GM21447 (cell line): ENCODE results near the gene CDC14A.
"Not testable (repeated sequence)": the region's sequence is repeated elsewhere in the genome, so short reads cannot be mapped to it uniquely, and the experiment has no call there.

Experiments used
- ATAC-seq: cut with Tn5 transposase; IDR thresholded peaks from one replicate; pipeline ENCODE4 v1.9.1; 2021; ENCODE audit not compliant: unreplicated experiment

CDC14A gene, protein sequence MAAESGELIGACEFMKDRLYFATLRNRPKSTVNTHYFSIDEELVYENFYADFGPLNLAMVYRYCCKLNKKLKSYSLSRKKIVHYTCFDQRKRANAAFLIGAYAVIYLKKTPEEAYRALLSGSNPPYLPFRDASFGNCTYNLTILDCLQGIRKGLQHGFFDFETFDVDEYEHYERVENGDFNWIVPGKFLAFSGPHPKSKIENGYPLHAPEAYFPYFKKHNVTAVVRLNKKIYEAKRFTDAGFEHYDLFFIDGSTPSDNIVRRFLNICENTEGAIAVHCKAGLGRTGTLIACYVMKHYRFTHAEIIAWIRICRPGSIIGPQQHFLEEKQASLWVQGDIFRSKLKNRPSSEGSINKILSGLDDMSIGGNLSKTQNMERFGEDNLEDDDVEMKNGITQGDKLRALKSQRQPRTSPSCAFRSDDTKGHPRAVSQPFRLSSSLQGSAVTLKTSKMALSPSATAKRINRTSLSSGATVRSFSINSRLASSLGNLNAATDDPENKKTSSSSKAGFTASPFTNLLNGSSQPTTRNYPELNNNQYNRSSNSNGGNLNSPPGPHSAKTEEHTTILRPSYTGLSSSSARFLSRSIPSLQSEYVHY

DNA sequence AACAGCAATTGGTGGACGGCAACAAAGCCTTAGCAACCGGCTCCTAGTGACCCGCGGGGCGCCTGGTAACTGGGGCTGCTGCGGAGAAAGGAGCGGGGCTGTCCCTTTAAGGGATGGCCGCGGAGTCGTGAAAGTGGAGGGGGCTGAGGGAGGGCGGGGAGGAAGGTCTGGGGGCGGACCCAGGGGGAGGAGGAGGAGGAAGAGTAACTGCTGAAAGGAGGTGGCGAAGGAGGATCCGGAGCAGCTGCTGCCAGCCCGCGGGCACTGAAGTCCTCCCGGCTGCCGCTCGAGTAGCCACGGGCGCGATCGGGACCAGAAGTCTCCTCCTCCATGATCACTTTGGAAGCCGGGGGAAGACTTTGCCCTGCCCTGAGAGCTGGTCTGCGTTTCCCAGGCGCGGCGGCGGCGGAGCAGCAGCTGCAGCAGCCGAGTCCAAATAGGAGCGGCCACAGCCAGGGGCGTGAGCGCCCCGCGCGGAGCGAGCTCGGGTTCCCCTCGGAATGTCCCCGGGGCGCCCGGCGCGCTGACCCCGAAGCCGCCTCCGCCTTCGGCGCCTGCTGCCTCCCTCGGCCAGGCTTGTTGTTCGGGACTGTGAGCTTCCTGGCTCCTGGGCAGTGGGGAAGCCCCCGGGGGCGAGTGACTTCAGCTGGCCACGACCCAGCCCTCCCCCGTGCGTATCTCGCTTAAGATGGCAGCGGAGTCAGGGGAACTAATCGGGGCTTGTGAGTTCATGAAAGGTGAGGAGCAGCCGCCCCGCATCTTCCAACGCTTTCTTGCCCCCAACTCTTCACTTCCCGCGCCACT is at the start of gene CDC14A:
Gene CDC14A (plus strand): TSS at position 240 of the 804 bp plus-strand sequence. CDS start 449 bp downstream, at position 689.
- peak; percentile 69 for ATAC-seq

DNA sequence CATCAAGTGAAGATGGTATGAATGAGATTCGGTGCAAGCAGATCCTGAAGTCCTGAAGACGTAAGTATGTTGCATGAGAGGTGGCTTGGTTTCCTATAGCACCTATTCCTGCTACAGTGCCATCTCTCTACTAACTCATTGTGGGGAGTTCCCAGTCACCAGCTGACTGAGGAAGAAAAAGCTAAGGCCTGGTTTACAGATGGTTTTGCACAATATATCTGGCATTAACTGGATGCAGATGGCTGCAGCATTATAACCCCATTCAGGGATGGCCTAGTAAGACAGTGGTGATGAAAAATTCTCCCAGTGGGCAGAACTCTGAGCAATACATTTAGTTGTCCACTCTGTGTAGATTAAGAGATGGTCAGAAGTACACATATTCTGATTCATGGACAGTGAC is 49.6 kb upstream of the CDC14A start:
- no peak for ATAC-seq

DNA sequence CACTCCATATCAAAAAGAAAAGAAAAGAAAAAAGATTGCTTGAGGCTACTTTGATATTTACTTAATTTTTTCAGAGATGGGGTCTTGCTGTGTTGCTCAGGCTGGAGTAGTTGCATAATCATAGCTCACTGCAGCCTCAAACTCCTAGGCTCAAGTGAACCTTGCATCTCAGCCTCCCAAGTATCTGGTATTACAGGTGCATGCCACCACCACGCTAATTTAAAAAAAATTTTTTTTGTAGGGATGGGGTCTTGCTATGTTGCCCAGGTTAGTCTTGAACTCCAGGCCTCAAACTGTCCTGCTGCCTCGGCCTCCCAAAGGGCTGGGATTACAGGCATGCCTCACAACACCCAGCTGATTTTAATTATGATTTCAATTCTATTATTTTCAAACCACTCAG is 48.1 kb upstream of the CDC14A start:
- no peak for ATAC-seq

DNA sequence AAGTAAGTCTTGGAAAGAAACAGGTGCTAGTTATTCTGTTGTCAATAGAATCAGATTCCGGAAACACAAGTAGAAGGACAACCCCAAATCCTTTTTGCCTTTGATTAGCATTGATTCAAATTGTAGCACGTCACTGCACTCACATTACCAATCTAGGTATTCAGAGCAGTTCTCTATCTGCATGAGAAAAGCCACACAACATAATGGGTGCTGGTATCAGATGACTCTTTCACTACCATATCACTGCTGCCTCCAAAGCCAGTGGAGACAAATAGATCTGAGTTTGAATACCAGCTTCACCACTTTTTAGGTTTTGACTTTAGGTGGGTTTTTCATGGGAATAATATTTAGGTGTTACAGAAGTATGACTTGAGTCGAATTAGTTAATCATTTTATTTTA is 47.4 kb upstream of the CDC14A start:
- no peak for ATAC-seq

DNA sequence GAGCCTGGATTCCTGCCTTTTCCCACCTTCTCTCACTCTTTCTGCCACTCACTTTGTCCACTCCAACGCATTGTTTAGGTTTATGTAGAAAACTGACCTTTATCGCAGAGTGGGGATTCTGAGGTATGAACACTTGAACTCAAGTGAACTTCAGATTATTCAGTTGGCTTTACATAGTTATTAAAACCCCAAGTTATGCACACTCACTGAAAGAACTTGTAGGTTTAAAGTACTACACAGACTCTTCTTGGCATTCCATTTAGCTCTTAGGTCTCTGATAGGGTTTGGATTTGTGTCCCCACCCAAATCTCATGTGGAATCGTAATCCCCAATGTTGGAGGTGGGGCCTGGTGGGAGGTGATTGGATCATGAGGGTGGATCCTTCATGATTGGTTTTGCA is 46.4 kb upstream of the CDC14A start:
- ATAC-seq, result no peak

DNA sequence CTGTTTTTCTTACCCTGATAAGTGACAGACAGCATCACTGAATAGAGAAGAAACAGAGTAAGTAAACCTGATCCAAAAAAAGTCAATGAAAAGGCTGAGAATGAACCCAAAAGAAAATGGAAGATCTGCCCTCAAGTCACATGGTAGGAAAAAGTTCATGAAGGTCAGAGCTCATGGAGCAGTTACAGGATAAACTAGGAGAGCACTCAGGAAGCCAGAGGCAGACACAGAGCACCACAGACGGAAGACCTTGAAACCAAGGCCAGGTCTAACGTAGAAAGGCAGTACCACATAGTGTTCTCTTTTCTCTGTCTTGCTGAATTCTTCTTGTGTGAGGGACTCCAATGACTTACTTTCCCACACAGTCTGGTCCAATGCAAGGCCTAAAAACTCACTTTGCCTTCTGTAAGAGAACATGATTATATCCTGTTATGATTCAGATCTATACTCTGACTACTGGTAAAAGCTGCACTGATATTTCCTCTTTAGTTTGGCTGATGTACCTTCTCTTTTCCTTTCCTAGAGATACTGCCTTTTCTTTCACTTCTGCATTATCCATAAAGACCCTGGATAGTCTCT is 45.5 kb upstream of the CDC14A start:
- ATAC-seq, result no peak

DNA sequence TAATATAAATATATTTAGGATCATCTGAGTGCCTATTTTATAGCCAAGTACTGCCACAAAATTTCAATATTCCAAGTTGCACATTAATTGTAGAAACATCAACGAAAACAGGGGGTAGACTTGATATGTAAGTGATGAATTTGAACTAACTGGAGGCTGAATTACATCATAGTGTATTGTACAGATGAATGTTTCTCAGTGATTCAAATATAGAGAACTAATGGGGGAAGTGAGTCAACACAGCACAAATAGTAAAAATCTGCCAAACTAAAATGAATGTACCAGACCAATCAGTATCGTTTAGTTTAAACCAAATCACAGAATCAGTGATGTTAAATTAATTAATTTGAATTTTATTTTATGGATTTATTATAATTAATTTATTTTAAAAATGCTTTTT is 43.5 kb upstream of the CDC14A start:
- no peak for ATAC-seq

DNA sequence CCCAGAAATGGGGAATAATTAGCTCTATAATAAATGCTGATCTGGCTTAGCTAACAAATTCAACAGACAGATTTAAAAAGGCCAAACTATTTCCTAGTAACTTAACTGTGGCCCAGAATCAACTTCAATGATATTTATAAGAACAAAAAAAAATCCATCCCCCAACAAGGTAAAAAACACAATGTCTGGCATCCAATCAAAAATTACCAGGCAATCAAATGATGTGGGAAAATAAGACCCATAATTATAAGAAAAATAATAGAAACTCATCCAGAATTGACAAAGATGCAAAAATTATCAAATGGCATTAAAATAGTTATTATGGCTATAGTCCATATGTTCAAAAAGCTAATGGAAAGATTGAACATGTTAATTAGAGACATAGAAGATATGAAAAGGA is 42.4 kb upstream of the CDC14A start:
- no peak for ATAC-seq

DNA sequence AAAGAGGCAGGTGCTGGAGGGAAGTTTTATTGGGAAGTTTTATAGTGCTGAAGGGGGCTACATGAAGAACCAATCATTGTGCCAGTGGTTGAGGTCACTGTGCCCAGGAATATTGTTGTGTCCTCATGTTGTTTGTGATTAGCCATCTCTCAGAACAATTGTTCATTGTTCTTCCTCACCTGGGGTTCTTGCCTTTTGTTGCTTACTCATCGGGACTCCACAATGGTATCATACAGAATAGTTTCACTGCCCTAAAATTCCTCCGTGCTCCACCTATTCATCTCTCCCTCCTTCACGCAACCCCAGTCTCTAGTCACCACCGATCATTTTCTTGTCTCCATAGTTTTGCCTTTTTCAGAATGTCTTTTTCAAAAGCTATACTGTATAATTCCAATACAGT is 38.9 kb upstream of the CDC14A start:
- ATAC-seq, result no peak

DNA sequence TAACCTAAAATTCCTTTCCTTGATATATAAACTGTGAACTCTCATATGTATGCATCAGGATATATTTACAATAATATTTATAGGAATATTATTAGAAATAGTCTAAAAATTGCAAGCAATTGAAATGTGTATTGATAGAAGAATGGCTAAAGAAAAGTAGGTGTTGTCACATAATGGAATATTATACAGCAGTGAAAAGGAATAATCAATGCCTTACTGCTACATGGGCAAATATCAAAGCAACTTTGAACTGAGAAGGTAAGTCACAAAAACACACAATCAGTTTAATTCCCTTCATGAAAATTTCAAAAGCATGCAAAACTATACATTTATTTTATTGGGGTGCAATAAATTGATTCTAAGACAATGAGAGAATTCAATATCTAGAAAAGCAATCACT is 35.7 kb upstream of the CDC14A start:
- no peak for ATAC-seq

DNA sequence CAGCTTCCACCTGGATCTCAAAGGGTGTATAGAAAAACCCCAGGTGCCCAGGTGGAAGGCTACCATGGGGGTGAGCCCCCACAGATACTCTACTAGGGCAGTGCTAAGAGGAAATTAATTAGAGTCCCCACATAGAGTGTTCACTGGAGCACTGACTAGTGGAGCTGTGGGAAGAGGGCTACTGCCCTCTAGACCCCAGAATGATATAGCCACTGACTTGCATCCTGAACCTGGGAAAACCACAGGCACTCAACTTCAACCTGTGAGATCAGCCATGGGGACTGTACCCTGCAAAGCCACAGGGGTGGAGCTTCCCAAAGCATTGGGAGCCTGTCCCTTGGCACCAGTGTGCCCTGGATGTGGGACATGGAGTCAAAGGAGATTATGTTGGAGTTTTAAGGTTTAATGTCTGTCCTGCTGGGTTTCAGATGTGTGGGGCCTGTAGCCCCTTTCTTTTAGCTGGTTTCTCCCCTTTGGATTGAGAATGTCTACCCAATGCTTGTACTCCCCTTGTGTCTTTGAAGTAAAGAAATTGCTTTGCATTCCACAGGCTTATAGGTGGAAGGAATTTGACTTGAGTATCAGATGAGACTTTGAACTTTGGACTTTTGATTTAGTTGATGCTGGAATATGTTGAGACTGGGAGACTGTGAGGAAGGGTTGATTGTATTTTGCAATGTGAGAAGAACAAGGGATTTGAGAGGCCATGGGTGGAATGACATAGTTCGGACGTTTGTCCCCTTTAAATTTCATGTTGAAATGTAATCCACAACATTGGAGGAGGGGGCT is 31.8 kb upstream of the CDC14A start:
- ATAC-seq, result no peak

DNA sequence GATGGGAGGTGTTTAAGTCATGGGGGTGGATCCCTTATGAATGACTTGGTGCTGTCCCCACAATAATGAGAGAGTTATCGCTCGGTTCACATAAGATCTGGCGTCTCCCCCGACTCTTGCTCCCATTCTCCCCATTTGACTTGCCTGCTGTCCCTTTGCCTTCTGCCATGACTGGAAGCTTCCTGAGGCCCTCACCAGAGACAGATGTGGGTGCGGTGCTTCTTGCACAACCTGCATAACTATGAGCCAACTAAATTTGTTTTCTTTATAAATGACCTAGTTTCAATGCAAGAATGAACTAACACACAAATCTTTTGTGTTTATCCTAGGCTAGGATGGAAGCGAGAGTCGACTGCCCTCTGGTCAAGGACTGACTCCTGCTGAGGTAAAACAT is 31.2 kb upstream of the CDC14A start:
- ATAC-seq, result no peak

DNA sequence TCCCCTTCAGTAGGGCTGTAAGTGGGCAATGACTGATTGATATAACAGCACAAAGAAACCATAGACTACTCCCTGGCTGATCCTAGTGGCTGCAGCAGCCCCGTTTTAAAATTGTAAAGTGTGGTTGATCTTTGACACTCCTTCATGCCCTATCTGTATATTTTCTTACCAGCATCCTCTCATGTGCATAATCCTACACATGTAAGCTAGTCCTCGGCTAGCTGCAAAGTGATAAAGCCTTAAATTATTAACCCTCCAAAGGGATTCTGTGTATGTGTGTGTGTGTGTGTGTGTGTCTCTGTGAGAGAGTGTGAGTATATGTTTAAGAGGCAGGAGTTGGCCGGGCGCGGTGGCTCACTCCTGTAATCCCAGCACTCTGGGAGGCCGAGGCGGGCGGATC is 30.8 kb upstream of the CDC14A start:
- ATAC-seq, result no peak

DNA sequence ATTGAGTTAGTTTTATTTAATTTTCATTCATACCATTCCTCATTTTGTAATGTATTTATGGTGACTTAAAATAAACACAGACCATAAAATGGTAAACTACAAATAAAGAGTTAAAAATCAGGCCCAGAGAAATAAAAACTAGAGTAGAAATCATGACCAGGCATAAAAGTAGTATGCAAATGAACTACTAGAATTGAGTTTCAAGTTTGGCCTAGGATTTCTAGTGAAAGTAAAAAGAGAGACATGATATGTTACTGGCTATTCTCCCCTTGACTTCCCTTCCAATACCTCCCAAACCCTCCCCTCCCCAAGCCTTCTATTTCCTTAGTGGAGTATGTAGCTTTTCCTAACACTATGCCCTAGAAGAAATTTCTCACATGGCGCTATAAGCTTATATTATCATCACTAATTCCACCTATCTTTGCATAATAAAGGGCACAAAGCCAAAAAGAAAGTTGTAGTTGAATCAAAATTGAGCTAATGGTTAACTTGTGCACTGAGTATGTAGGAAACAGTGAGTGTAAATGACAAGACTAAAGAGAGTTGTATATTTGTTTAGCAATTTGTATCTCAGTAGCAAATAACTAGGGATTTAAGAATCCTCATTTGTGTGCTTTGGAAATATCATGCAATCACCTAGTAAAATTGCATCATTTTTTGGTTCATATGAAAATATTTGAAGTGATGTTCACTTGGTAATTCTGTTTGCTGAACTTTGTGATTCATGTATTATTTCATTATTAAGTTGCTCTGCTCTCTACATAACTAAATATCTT is 29.7 kb upstream of the CDC14A start:
- ATAC-seq, result peak; percentile 53

DNA sequence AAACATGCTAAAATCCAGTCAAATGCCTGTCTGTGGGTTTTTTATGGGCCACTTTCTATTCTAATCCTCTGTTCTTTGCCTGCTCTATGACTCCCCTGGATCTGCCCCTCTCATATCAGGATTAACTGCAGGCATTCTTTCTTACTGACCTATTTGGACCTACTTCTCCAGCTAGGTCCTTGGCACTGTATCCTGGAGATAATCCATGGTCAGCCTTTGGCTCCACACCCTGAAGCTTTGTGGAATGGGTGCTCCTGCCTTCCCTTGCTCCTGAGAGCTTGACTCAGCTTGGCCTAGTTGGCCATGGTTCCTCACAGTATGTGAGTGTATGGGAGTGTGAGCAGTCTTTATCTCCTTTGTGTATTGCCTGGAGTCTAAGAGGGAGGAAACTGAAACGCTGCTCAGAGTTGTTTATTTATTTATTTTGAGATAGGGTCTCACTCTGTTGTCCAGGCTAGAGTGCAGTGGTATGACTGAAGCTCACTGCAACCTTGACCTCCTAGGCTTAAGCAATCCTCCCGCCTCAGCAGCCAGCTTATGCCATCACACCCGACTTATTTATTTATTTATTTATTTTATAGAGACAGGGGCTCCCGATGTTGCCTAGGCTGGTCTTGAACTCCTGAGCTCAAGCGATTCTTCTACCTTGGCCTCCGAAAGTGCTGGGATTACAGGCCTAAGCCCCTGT is 28.7 kb upstream of the CDC14A start:
- ATAC-seq, result no peak

DNA sequence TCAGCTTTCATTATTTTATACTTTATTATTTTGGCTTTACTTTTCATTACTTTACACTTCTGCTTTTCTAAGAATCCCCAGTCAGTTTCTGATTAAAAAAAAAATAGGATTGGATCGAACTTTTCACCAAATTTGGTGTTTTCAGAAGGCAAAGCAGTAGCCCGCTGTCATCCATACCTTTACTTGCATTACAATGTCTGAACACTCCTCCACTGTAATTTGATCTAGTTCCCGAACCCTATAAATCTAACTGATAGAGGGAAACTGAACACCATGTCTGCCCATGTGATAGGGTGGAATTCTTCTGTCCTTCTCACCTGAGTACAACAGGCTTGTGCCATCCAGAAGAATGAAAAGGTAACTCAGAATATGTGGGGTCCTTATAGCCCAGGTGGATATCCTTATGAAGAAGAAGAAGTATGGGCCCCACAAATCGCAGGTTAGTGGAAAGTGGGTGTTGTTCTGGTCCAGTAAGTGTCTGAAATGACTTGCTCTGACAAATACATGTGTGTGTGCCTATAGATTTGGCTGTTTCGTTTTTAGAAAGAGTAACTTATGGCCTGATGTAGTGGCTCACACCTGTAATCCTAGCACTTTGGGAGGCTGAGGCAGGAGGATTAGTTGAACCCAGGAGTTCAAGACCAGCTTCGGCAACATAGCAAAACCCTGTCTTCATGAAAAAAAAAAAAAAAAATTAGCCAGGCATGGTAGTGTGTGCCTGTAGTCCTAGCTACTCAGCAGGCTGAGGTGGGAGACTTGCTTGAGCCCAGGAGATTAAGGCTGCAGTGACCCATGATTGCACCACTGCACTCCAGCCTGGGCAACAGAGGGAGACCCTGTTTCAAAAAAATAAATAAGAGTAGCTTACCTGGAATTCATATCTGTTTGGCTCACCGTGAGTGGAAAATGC is 26.6 kb upstream of the CDC14A start:
- ATAC-seq, result no peak

DNA sequence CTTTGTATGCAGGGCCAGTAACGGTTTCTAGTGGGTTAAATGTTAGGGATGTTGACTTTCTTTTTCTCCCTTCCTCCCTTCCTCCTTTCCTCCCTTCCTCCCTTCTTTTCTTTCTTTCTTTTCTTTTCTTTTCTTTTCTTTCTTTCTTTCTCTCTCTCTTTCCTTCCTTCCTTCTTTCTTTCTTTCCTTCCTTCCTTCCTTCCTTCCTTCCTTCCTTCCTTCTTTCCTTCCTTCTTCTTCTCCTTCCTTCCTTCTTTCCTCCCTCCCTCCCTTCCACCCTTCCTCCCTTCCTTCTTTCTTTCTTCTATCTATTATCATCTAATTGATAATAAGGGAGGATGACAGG is 26.0 kb upstream of the CDC14A start:
- not testable (repeated sequence) for ATAC-seq

DNA sequence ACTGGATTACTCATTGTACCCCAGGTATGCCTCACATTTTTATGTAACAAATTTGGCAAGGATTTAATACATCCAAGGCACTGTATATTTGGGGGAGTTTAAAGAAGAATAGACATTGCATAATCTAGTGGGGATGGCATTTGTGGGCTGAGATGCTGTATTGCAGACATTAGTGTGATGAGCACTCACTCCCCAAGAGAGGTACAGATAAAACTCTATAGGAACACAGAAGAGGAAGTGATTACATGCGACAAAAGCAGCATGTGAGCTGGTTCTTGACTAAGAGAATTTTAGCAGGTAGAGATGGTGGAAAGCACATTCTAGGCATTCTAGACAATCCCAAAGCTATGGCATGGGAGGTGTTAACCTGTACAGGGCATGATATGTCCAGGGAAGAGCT is 24.2 kb upstream of the CDC14A start:
- no peak for ATAC-seq

DNA sequence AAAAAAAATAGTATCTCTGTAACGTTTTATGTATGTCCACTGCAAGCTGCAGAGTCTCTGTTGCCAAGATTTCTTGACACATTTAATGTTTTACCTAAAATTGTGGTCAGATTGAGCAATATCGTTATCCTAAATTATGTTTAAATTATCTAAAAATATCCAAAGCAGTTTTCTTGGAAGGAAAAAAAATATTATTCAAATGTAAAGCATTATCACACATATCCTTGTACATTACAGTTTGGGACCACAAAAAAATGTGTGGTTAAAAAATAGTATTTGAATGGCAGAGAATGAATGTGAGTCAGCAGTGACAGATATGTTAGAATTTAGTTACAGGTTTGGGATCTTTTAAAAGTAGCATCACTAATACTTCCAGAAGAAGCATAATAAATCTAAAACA is 21.2 kb upstream of the CDC14A start:
- not testable (repeated sequence) for ATAC-seq
